GM21381 (cell line): ENCODE data around the gene CCDC63.
"Not testable (repeated sequence)": the region's sequence is repeated elsewhere in the genome, so short reads cannot be mapped to it uniquely, and the experiment has no call there.

Source experiments
- ATAC-seq: cut with Tn5 transposase; IDR thresholded peaks from one replicate; pipeline ENCODE4 v1.9.1; 2021; ENCODE audit warnings: mild to moderate bottlenecking, moderate library complexity; ENCODE audit not compliant: unreplicated experiment

CCDC63 gene

DNA sequence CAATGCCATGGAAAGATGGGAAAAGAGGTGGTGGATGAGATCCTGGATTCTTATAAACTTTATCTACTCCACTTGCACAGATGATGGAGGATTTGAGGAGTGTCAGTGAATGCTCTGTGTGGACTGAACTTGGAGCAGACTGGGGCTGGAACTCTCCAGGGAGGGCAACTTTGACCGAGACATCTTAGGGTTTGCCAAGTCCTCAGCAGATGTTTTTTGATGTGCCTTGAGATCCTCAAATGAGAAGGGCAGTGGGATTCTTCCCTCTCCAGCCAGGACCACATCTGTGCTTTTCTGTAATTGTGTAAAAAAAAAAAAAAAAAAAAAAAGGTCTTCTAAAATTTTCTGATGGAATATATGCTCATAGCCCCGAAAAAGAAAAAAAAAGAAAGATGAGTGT, 96.6 kb downstream of the CCDC63 start:
- ATAC-seq, result no peak

DNA sequence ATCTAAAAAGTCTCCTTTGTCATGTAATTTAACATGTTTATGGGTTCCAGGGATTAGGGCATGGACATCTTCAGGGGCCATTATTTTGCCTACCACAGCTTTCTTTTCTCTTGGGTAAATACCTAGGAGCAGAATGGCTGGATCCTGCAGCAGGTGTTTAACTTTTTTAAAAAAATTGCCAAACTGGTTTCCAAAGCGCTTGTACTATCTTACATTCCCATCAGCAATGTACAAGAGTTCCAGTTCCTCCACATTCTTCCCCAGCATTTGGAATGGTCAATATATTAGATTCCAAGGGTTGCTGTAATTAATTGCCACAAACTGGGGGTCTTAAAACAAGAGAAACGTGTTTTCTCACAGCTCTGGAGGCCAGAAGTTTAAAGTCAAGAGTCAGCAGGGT, 101.3 kb downstream of the CCDC63 start:
- ATAC-seq, result no peak

DNA sequence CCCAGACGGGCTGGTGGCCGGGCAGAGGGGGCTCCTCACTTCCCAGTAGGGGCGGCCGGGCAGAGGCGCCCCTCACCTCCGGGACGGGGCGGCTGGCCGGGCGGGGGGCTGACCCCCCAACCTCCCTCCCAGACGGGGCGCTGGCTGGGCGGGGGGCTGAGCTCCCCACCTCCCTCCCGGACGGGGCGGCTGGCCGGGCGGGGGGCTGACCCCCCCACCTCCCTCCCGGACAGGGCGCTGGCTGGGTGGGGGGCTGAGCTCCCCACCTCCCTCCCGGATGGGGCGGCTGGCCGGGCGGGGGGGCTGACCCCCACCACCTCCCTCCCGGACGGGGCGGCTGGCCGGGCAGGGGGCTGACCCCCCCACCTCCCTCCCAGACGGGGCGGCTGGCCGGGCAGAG, 103.7 kb downstream of the CCDC63 start:
- ATAC-seq, result not testable (repeated sequence)

DNA sequence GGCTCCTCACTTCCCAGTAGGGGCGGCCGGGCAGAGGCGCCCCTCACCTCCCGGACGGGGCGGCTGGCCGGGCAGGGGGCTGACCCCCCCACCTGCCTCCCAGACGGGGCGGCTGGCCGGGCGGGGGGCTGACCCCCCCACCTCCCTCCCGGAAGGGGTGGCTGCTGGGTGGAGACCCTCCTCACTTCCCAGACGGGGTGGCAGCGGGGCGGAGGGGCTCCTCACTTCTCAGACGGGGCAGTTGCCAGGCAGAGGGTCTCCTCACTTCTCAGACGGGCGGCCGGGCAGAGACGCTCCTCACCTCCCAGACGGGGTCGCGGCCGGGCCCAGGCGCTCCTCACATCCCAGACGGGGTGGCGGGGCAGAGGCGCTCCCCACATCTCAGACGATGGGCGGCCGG, 104.1 kb downstream of the CCDC63 start:
- not testable (repeated sequence) for ATAC-seq
